Measurements from ENCODE around the gene CRKL.

The CRKL gene

GRCh38 chr22:20951932-20952380, 34.7 kb downstream of the CRKL start:
- DNase-seq (ENCODE audit: low read depth in 2 of 2), result no peak

- DNase-seq (ENCODE audit: low read depth in 2 of 2), result no peak
Measured at GRCh38 chr22:20952544-20953341, 35.5 kb downstream of the CRKL start.

- DNase-seq (ENCODE audit: low read depth in 2 of 2), result no peak
Measured at GRCh38 chr22:20953342-20953608, 36.1 kb downstream of the CRKL start.

- peak in 1 of 2 experiments; percentile 12 for DNase-seq (ENCODE audit: low read depth in 2 of 2)
Measured at GRCh38 chr22:20953668-20954500, 36.7 kb downstream of the CRKL start.

GRCh38 chr22:20955548-20955947, 38.3 kb downstream of the CRKL start:
- no peak for DNase-seq (ENCODE audit: low read depth in 2 of 2)

GRCh38 chr22:20956258-20957101, 39.3 kb downstream of the CRKL start:
- no peak for DNase-seq (ENCODE audit: low read depth in 2 of 2)

- no peak for DNase-seq (ENCODE audit: low read depth in 2 of 2)
Measured at GRCh38 chr22:20957102-20957682, 40.0 kb downstream of the CRKL start.

- DNase-seq (ENCODE audit: low read depth in 2 of 2), result no peak
Measured at GRCh38 chr22:20957683-20958431, 40.6 kb downstream of the CRKL start.

- DNase-seq (ENCODE audit: low read depth in 2 of 2), result no peak
Measured at GRCh38 chr22:20959578-20960461, 42.6 kb downstream of the CRKL start.

- DNase-seq (ENCODE audit: low read depth in 2 of 2), result no peak
Measured at GRCh38 chr22:20960609-20961008, 43.4 kb downstream of the CRKL start.

- DNase-seq (ENCODE audit: low read depth in 2 of 2), result no peak
Measured at GRCh38 chr22:20962491-20962945, 45.3 kb downstream of the CRKL start.

GRCh38 chr22:20963201-20964052, 46.2 kb downstream of the CRKL start:
- DNase-seq (ENCODE audit: low read depth in 2 of 2), result no peak

GRCh38 chr22:20964090-20964798, 47.0 kb downstream of the CRKL start:
- no peak for DNase-seq (ENCODE audit: low read depth in 2 of 2)

GRCh38 chr22:20964799-20965103, 47.5 kb downstream of the CRKL start:
- DNase-seq (ENCODE audit: low read depth in 2 of 2), result no peak

- DNase-seq (ENCODE audit: low read depth in 2 of 2), result no peak
Measured at GRCh38 chr22:20965104-20965887, 48.1 kb downstream of the CRKL start.

- DNase-seq (ENCODE audit: low read depth in 2 of 2), result no peak
Measured at GRCh38 chr22:20965888-20966855, 49.0 kb downstream of the CRKL start.
